ENCODE measurements around the gene PLAC8.
"Not testable (repeated sequence)": the region's sequence is repeated elsewhere in the genome, so short reads cannot be mapped to it uniquely, and the experiment has no call there.

Gene PLAC8

GRCh38 chr4:83146841-83147240, 32.3 kb upstream of the PLAC8 start:
- no peak for TF ChIP-seq ISL1 (CRISPR knock-in tag; IDR thresholded peaks at IDR 0.05)
- TF ChIP-seq ZNF565 (CRISPR knock-in tag; conservative IDR thresholded peaks at IDR 0.05; ENCODE audit: low read depth): no peak
- TF ChIP-seq ZFP3 (CRISPR knock-in tag; IDR thresholded peaks at IDR 0.05): no peak
- TF ChIP-seq ESRRG (CRISPR knock-in tag; IDR thresholded peaks at IDR 0.05): no peak
- no peak for TF ChIP-seq CREB5 (CRISPR knock-in tag; IDR thresholded peaks at IDR 0.05; ENCODE audit: low read depth)
- no peak for TF ChIP-seq TOX (CRISPR knock-in tag; IDR thresholded peaks at IDR 0.05; ENCODE audit: borderline replicate concordance)
- TF ChIP-seq ZNF70 (CRISPR knock-in tag; IDR thresholded peaks at IDR 0.05): no peak
- no peak for TF ChIP-seq PPARA (CRISPR knock-in tag; IDR thresholded peaks at IDR 0.05; ENCODE audit: borderline replicate concordance)
- no peak for TF ChIP-seq RARB (CRISPR knock-in tag; IDR thresholded peaks at IDR 0.05)
- no peak for TF ChIP-seq GLIS3 (CRISPR knock-in tag; IDR thresholded peaks at IDR 0.05)
- no peak for ATAC-seq

DNA sequence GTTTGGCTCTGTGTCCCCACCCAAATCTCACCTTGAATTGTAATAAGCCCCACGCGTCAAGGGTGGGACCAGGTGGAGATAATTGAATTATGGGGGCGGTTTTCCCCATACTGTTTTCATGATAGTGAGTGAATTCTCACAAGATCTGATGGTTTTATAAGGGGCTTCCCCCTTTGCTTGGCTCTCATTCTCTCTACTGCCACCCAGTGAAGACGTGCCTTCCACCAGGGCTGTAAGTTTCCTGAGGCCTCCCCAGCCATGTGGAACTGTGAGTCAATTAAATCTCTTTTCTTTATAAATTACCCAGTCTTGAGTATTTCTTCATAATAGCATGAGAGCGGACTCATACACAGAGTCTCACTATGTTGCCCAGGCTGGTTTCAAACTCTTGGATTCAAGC, 31.2 kb upstream of the PLAC8 start:
- not testable (repeated sequence) for ATAC-seq

- TF ChIP-seq CSRNP3 (CRISPR knock-in tag; IDR thresholded peaks at IDR 0.05): no peak
- TF ChIP-seq, protein P1, sequence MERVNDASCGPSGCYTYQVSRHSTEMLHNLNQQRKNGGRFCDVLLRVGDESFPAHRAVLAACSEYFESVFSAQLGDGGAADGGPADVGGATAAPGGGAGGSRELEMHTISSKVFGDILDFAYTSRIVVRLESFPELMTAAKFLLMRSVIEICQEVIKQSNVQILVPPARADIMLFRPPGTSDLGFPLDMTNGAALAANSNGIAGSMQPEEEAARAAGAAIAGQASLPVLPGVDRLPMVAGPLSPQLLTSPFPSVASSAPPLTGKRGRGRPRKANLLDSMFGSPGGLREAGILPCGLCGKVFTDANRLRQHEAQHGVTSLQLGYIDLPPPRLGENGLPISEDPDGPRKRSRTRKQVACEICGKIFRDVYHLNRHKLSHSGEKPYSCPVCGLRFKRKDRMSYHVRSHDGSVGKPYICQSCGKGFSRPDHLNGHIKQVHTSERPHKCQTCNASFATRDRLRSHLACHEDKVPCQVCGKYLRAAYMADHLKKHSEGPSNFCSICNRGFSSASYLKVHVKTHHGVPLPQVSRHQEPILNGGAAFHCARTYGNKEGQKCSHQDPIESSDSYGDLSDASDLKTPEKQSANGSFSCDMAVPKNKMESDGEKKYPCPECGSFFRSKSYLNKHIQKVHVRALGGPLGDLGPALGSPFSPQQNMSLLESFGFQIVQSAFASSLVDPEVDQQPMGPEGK (CRISPR knock-in tag; IDR thresholded peaks at IDR 0.05; ENCODE audit: borderline replicate concordance): no peak
- TF ChIP-seq SNAI2 (CRISPR knock-in tag; IDR thresholded peaks at IDR 0.05): no peak
- TF ChIP-seq TCF4 (CRISPR knock-in tag; IDR thresholded peaks at IDR 0.05; ENCODE audit: borderline replicate concordance): no peak
- no peak for TF ChIP-seq CSDC2 (CRISPR knock-in tag; IDR thresholded peaks at IDR 0.05)
- no peak for TF ChIP-seq BACH2 (CRISPR knock-in tag; IDR thresholded peaks at IDR 0.05; ENCODE audit: borderline replicate concordance)
- TF ChIP-seq OSR1 (CRISPR knock-in tag; IDR thresholded peaks at IDR 0.05): no peak
- TF ChIP-seq ZNF8 (CRISPR knock-in tag; IDR thresholded peaks at IDR 0.05): no peak
- no peak for TF ChIP-seq ARNTL (CRISPR knock-in tag; IDR thresholded peaks at IDR 0.05; ENCODE audit: borderline replicate concordance, low read depth)
- no peak for TF ChIP-seq ZNF70 (CRISPR knock-in tag; IDR thresholded peaks at IDR 0.05)
- TF ChIP-seq GLIS3 (CRISPR knock-in tag; IDR thresholded peaks at IDR 0.05): no peak
- no peak for TF ChIP-seq ZC3H10 (CRISPR knock-in tag; IDR thresholded peaks at IDR 0.05)
- no peak for TF ChIP-seq PPARA (CRISPR knock-in tag; IDR thresholded peaks at IDR 0.05; ENCODE audit: borderline replicate concordance)
- TF ChIP-seq CREB5 (CRISPR knock-in tag; IDR thresholded peaks at IDR 0.05; ENCODE audit: low read depth): no peak
- TF ChIP-seq RARB (CRISPR knock-in tag; IDR thresholded peaks at IDR 0.05): no peak
- no peak for TF ChIP-seq ISL1 (CRISPR knock-in tag; IDR thresholded peaks at IDR 0.05)
- TF ChIP-seq TOX (CRISPR knock-in tag; IDR thresholded peaks at IDR 0.05; ENCODE audit: borderline replicate concordance): no peak
- no peak for TF ChIP-seq ZNF565 (CRISPR knock-in tag; conservative IDR thresholded peaks at IDR 0.05; ENCODE audit: low read depth)
- TF ChIP-seq ESRRG (CRISPR knock-in tag; IDR thresholded peaks at IDR 0.05): no peak
- no peak for ATAC-seq
Observed at GRCh38 chr4:83139514-83140156, 25.1 kb upstream of the PLAC8 start.

- ATAC-seq: no peak
- TF ChIP-seq, protein P1 (CRISPR knock-in tag; IDR thresholded peaks at IDR 0.05; ENCODE audit: borderline replicate concordance): no peak
- no peak for TF ChIP-seq ZFP30 (CRISPR knock-in tag; IDR thresholded peaks at IDR 0.05)
- TF ChIP-seq BACH2 (CRISPR knock-in tag; IDR thresholded peaks at IDR 0.05; ENCODE audit: borderline replicate concordance): no peak
- no peak for TF ChIP-seq ZC3H10 (CRISPR knock-in tag; IDR thresholded peaks at IDR 0.05)
Observed at GRCh38 chr4:83138946-83139345, 24.4 kb upstream of the PLAC8 start.
